ENCODE measurements around the gene NPAS3. TPM values are rescaled to one million over a fixed set of nuclear protein-coding genes. Genes with fewer than 3 reads are reported as not detected.

NPAS3 gene
- total and polyA plus RNA-seq, 2 of the 13 experiments (the other 11 are each of a cell fraction or from before 2014, with no cell fraction given): not detected

- no peak for TF ChIP-seq ZNF713 (CRISPR knock-in tag; IDR thresholded peaks at IDR 0.05)
- no peak for TF ChIP-seq ERF (CRISPR knock-in tag; IDR thresholded peaks at IDR 0.05)
- TF ChIP-seq ZNF446 (CRISPR knock-in tag; IDR thresholded peaks at IDR 0.05): no peak
- no peak for TF ChIP-seq BRD4 (CRISPR knock-in tag; IDR thresholded peaks at IDR 0.05)
- TF ChIP-seq NFRKB (IDR thresholded peaks at IDR 0.05): no peak
Measured at GRCh38 chr14:33249233-33249820, 310.6 kb downstream of the NPAS3 start (continued).

GRCh38 chr14:33250963-33251362 lies 312.3 kb downstream of the NPAS3 start:
- no TSS peak for BruUV-seq (replicated peaks)
- DNase-seq (ENCODE audit: low spot score) (no peak), ATAC-seq (no peak), FAIRE-seq (no peak)
- Histone ChIP-seq H3K27ac (ENCODE audit: extremely low read length, insufficient read depth, low read length) (no peak overlapping the region), H3K9me3 (ENCODE audit: low read length) (peaks cover 37% of the 10 kb centered on the region), H3K9ac (ENCODE audit: insufficient read depth, low read depth, low read length) (no peak overlapping the region), H3K27me3 (ENCODE audit: control insufficient read depth in 1 of 2, insufficient read depth in 2 of 2, low read length in 2 of 2) (no peaks in the 10 kb centered on the region), H3K4me3 (replicated peaks in 1 of 3; ENCODE audit: insufficient read depth in 1 of 3, low read depth in 2 of 3, low read length in 3 of 3) (no peak overlapping the region), H3K4me1 (ENCODE audit: insufficient read depth, low read length) (no peaks in the 10 kb centered on the region), H4K20me1 (ENCODE audit: insufficient read depth, low read length) (no peaks in the 10 kb centered on the region), H2AFZ (ENCODE audit: low read length) (no peak overlapping the region), H3K4me2 (ENCODE audit: low read depth, low read length) (no peak overlapping the region), H3K79me2 (ENCODE audit: insufficient read depth, low read length) (no peaks in the 10 kb centered on the region), H3K36me3 (replicated peaks in 1 of 2; ENCODE audit: control insufficient read depth in 1 of 2, insufficient read depth in 2 of 2, low read length in 2 of 2) (no peaks in the 10 kb centered on the region)
- CTCF ChIA-PET (ENCODE audit: low intra/inter-chr PET ratio, low total read pairs): no interaction called here
- intact Hi-C loops (cut with micrococcal nuclease; ENCODE audit: unreplicated experiment) (no loop called here), in situ Hi-C loops (cut with HindIII; ENCODE audit: extremely low pct_ligation_motif_present, low pct_unique_long_range_greater_than_20kb) (no loop called here)
- TF ChIP-seq SP5 (CRISPR knock-in tag; IDR thresholded peaks at IDR 0.05; ENCODE audit: borderline replicate concordance, low read depth) (no peak), ZNF761 (CRISPR knock-in tag; conservative IDR thresholded peaks at IDR 0.05) (no peak), ZBTB7A (CRISPR knock-in tag; IDR thresholded peaks at IDR 0.05) (no peak)
- WGBS (ENCODE audit: low lambda C conversion rate): 0% methylated on average over 2 of the region's 2 CpGs
- POLR2A ChIA-PET: no interaction called here

GRCh38 chr14:33254342-33254741 lies 315.7 kb downstream of the NPAS3 start:
- 2% methylated on average over 3 of the region's 3 CpGs for WGBS (ENCODE audit: low lambda C conversion rate)
- POLR2A ChIA-PET: no interaction called here
- CTCF ChIA-PET (ENCODE audit: low intra/inter-chr PET ratio, low total read pairs): no interaction called here
- TF ChIP-seq TBP (CRISPR knock-in tag; IDR thresholded peaks at IDR 0.05): no peak
- no peak for TF ChIP-seq MBD4 (IDR thresholded peaks at IDR 0.05; ENCODE audit: borderline replicate concordance, low read length)
- TF ChIP-seq NR2F1 (CRISPR knock-in tag; IDR thresholded peaks at IDR 0.05): no peak
- no peak for TF ChIP-seq ZNF749 (CRISPR knock-in tag; IDR thresholded peaks at IDR 0.05; ENCODE audit: borderline replicate concordance)
- TF ChIP-seq ZKSCAN5 (CRISPR knock-in tag; IDR thresholded peaks at IDR 0.05): no peak
- no peak for TF ChIP-seq PRPF4 (IDR thresholded peaks at IDR 0.05; ENCODE audit: low read depth, low read length, poor library complexity, severe bottlenecking)
- TF ChIP-seq SAP130 (CRISPR knock-in tag; IDR thresholded peaks at IDR 0.05; ENCODE audit: low read depth): no peak
- TF ChIP-seq ZSCAN5A (CRISPR knock-in tag; IDR thresholded peaks at IDR 0.05; ENCODE audit: borderline replicate concordance): no peak
- TF ChIP-seq SPEN (CRISPR knock-in tag; IDR thresholded peaks at IDR 0.05; ENCODE audit: low read depth): no peak
- TF ChIP-seq ZBTB1 (CRISPR knock-in tag; IDR thresholded peaks at IDR 0.05; ENCODE audit: borderline replicate concordance): no peak

More at GRCh38 chr14:33254342-33254741, 315.7 kb downstream of the NPAS3 start:
- FAIRE-seq (no peak), DNase-seq (ENCODE audit: low spot score) (no peak), ATAC-seq (no peak)
- no TSS peak for BruUV-seq (replicated peaks)
- in situ Hi-C loops (cut with HindIII; ENCODE audit: extremely low pct_ligation_motif_present, low pct_unique_long_range_greater_than_20kb): no loop called here
- Histone ChIP-seq H3K79me2 (ENCODE audit: insufficient read depth, low read length) (no peaks in the 10 kb centered on the region), H3K4me1 (ENCODE audit: insufficient read depth, low read length) (no peaks in the 10 kb centered on the region), H4K20me1 (ENCODE audit: insufficient read depth, low read length) (no peaks in the 10 kb centered on the region), H3K27me3 (ENCODE audit: control insufficient read depth in 1 of 2, insufficient read depth in 2 of 2, low read length in 2 of 2) (no peaks in the 10 kb centered on the region), H3K9ac (ENCODE audit: insufficient read depth, low read depth, low read length) (no peak overlapping the region), H3K27ac (ENCODE audit: extremely low read length, insufficient read depth, low read length) (no peak overlapping the region), H3K36me3 (replicated peaks in 1 of 2; ENCODE audit: control insufficient read depth in 1 of 2, insufficient read depth in 2 of 2, low read length in 2 of 2) (no peaks in the 10 kb centered on the region), H3K9me3 (ENCODE audit: low read length) (peaks cover 62% of the 10 kb centered on the region), H3K4me3 (replicated peaks in 1 of 3; ENCODE audit: insufficient read depth in 1 of 3, low read depth in 2 of 3, low read length in 3 of 3) (no peak overlapping the region), H3K4me2 (ENCODE audit: low read depth, low read length) (no peak overlapping the region), H2AFZ (ENCODE audit: low read length) (no peak overlapping the region)
- intact Hi-C loops (cut with micrococcal nuclease; ENCODE audit: unreplicated experiment): no loop called here

Data from HepG2 (cell line).